Measurements from ENCODE around the gene CCDC40. TPM values are rescaled to one million over a fixed set of nuclear protein-coding genes. Genes with fewer than 3 reads are reported as not detected.

Gene CCDC40
- total RNA-seq, 1 experiment from 2014 or later: 3.9 TPM

DNA sequence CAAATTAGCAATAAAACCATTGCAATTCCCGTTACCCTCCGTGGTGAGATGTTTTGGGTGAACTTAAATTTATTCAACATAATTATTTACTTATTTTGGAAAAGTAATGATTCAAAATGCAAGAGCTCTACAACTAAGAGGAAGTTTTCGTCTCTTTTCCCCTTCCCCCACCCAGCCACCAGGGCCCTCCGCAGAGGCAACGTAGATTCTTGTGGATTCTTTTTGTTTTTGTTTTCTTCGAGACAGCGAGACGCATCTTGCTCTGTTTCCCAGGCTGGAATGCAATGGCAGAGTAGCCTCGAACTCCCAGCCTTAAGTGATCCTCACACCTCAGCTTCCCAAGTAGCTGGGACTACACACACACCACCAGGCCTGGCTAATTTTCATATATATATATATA is 19.2 kb downstream of the CCDC40 start:
- no peaks in the 10 kb centered on the region for H3K9me3 ChIP-seq
- no peaks in the 10 kb centered on the region for H3K4me1 ChIP-seq
- H3K4me3 ChIP-seq (ENCODE audit: low read depth, low read length): no peak overlapping the region
- DNase-seq: no peak
- Mint-ChIP-seq H3K9me3 (ENCODE audit: unreplicated experiment) (no peaks in the 10 kb centered on the region), H3K4me1 (ENCODE audit: low read depth, unreplicated experiment) (no peaks in the 10 kb centered on the region), H3K27ac (ENCODE audit: unreplicated experiment) (no peak overlapping the region), H3K27me3 (ENCODE audit: insufficient read depth, unreplicated experiment) (no peaks in the 10 kb centered on the region), H3K36me3 (ENCODE audit: insufficient read depth, unreplicated experiment) (no peaks in the 10 kb centered on the region), H3K4me3 (ENCODE audit: unreplicated experiment) (no peak overlapping the region)
- POLR2A ChIA-PET: no interaction called here
- no peaks in the 10 kb centered on the region for H3K27me3 ChIP-seq (replicated peaks; ENCODE audit: control insufficient read depth, insufficient read depth, low read length)
- CTCF ChIA-PET: no interaction called here
- H3K36me3 ChIP-seq (ENCODE audit: control insufficient read depth, insufficient read depth, low read length): no peaks in the 10 kb centered on the region
- TF ChIP-seq, protein P1, sequence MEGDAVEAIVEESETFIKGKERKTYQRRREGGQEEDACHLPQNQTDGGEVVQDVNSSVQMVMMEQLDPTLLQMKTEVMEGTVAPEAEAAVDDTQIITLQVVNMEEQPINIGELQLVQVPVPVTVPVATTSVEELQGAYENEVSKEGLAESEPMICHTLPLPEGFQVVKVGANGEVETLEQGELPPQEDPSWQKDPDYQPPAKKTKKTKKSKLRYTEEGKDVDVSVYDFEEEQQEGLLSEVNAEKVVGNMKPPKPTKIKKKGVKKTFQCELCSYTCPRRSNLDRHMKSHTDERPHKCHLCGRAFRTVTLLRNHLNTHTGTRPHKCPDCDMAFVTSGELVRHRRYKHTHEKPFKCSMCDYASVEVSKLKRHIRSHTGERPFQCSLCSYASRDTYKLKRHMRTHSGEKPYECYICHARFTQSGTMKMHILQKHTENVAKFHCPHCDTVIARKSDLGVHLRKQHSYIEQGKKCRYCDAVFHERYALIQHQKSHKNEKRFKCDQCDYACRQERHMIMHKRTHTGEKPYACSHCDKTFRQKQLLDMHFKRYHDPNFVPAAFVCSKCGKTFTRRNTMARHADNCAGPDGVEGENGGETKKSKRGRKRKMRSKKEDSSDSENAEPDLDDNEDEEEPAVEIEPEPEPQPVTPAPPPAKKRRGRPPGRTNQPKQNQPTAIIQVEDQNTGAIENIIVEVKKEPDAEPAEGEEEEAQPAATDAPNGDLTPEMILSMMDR (IDR thresholded peaks at IDR 0.05; ENCODE audit: insufficient read depth in 1 of 2, low read depth in 1 of 2, low read length in 1 of 2, severe bottlenecking in 1 of 2, unreplicated experiment in 1 of 2): no peak
- intact Hi-C loops (cut with micrococcal nuclease; ENCODE audit: unreplicated experiment): no loop called here
- BruUV-seq (replicated peaks): no TSS peak

DNA sequence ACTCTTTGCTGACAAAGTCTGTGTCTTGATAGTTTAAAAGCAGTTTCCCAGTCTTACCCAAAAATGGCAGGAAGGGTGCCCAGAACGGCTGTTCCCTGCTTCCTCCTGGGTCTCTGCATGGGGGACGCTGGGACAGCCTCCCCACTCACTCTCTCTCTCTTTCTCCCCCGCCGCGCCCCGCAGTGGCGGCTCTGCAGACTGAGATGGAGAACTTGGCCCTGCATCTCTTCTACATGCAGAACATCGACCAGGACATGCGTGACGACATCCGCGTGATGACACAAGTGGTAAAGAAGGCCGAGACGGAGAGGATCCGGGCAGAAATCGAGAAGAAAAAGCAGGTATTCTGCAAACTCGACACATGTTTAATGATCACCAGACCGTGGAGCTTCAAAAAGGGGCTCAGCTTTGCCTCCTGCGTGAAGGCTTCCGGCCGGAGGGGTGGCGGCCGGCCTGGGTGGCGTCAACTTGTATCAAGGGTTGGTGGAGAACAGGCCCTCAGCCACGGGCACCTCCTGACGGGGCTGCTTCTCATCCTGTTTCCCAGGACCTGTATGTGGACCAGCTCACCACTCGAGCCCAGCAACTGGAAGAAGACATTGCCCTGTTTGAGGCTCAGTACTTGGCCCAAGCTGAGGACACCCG is 22.0 kb downstream of the CCDC40 start:
- H3K27me3 ChIP-seq (replicated peaks; ENCODE audit: control insufficient read depth, insufficient read depth, low read length): no peaks in the 10 kb centered on the region
- POLR2A ChIA-PET: no interaction called here
- H3K4me3 ChIP-seq (ENCODE audit: low read depth, low read length): no peak overlapping the region
- H3K27me3 Mint-ChIP-seq (ENCODE audit: insufficient read depth, unreplicated experiment): no peaks in the 10 kb centered on the region
- H3K4me3 Mint-ChIP-seq (ENCODE audit: unreplicated experiment): no peak overlapping the region
- CTCF ChIA-PET: no interaction called here
- intact Hi-C loops (cut with micrococcal nuclease; ENCODE audit: unreplicated experiment): no loop called here
- no TSS peak for BruUV-seq (replicated peaks)
- TF ChIP-seq, protein P1 (IDR thresholded peaks at IDR 0.05; ENCODE audit: insufficient read depth in 1 of 2, low read depth in 1 of 2, low read length in 1 of 2, severe bottlenecking in 1 of 2, unreplicated experiment in 1 of 2): no peak
- no peak overlapping the region for H3K27ac Mint-ChIP-seq (ENCODE audit: unreplicated experiment)
- no peaks in the 10 kb centered on the region for H3K4me1 Mint-ChIP-seq (ENCODE audit: low read depth, unreplicated experiment)
- no peaks in the 10 kb centered on the region for H3K4me1 ChIP-seq
- DNase-seq: no peak
- H3K36me3 Mint-ChIP-seq (ENCODE audit: insufficient read depth, unreplicated experiment): no peaks in the 10 kb centered on the region
- H3K9me3 ChIP-seq: no peaks in the 10 kb centered on the region
- H3K36me3 ChIP-seq (ENCODE audit: control insufficient read depth, insufficient read depth, low read length): no peaks in the 10 kb centered on the region
- H3K9me3 Mint-ChIP-seq (ENCODE audit: unreplicated experiment): no peaks in the 10 kb centered on the region

DNA sequence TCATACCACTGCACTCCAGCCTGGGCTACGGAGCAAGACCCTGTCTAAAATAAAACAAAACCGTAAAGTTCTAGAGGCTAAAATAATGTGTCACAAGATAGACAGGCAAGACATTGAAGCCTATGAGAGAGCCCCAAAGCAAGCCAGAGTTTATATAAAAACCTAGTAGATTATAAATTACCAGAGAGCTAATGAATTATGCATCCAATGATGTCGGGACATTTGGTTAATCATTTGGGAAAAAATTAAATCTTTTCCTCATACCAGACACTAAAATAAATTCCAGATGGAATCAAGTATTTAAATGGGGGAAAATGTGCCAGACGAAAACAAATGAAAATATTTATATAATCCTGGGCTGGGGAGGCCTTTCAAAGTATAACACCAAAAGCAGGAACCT is 24.2 kb downstream of the CCDC40 start:
- H3K9me3 ChIP-seq: no peaks in the 10 kb centered on the region
- CTCF ChIA-PET: no interaction called here
- no peaks in the 10 kb centered on the region for H3K27me3 ChIP-seq (replicated peaks; ENCODE audit: control insufficient read depth, insufficient read depth, low read length)
- no TSS peak for BruUV-seq (replicated peaks)
- intact Hi-C loops (cut with micrococcal nuclease; ENCODE audit: unreplicated experiment): no loop called here
- no peak overlapping the region for H3K4me3 Mint-ChIP-seq (ENCODE audit: unreplicated experiment)
- no peaks in the 10 kb centered on the region for H3K4me1 ChIP-seq
- no peaks in the 10 kb centered on the region for H3K27me3 Mint-ChIP-seq (ENCODE audit: insufficient read depth, unreplicated experiment)
- H3K36me3 Mint-ChIP-seq (ENCODE audit: insufficient read depth, unreplicated experiment): no peaks in the 10 kb centered on the region
- no peak for DNase-seq
- H3K27ac Mint-ChIP-seq (ENCODE audit: unreplicated experiment): no peak overlapping the region
- TF ChIP-seq, protein P1 (IDR thresholded peaks at IDR 0.05; ENCODE audit: insufficient read depth in 1 of 2, low read depth in 1 of 2, low read length in 1 of 2, severe bottlenecking in 1 of 2, unreplicated experiment in 1 of 2): no peak
- H3K4me3 ChIP-seq (ENCODE audit: low read depth, low read length): no peak overlapping the region
- no peaks in the 10 kb centered on the region for H3K36me3 ChIP-seq (ENCODE audit: control insufficient read depth, insufficient read depth, low read length)
- H3K9me3 Mint-ChIP-seq (ENCODE audit: unreplicated experiment): no peaks in the 10 kb centered on the region
- H3K4me1 Mint-ChIP-seq (ENCODE audit: low read depth, unreplicated experiment): no peaks in the 10 kb centered on the region
- POLR2A ChIA-PET: no interaction called here
